ENCODE measurements around the gene PIP5K1C. TPM values are rescaled to one million over a fixed set of nuclear protein-coding genes. Genes with fewer than 3 reads are reported as not detected.

PIP5K1C gene
- total RNA-seq, 1 donor from 2014 or later: 43.6 TPM

- TF ChIP-seq CTCF (IDR thresholded peaks at IDR 0.05): no peak
- Histone ChIP-seq H3K4me3 (no peak overlapping the region), H3K4me1 (peaks cover 30% of the 10 kb centered on the region), H3K36me3 (peaks cover 7% of the 10 kb centered on the region), H3K9me3 (no peaks in the 10 kb centered on the region), H3K27ac (no peak overlapping the region), H3K27me3 (ENCODE audit: low read depth) (no peaks in the 10 kb centered on the region)
- intact Hi-C loops (cut with DNase I): no loop called here
- no peak for DNase-seq
- ATAC-seq: no peak
Observed at GRCh38 chr19:3674784-3675543, 25.3 kb downstream of the PIP5K1C start.

DNA sequence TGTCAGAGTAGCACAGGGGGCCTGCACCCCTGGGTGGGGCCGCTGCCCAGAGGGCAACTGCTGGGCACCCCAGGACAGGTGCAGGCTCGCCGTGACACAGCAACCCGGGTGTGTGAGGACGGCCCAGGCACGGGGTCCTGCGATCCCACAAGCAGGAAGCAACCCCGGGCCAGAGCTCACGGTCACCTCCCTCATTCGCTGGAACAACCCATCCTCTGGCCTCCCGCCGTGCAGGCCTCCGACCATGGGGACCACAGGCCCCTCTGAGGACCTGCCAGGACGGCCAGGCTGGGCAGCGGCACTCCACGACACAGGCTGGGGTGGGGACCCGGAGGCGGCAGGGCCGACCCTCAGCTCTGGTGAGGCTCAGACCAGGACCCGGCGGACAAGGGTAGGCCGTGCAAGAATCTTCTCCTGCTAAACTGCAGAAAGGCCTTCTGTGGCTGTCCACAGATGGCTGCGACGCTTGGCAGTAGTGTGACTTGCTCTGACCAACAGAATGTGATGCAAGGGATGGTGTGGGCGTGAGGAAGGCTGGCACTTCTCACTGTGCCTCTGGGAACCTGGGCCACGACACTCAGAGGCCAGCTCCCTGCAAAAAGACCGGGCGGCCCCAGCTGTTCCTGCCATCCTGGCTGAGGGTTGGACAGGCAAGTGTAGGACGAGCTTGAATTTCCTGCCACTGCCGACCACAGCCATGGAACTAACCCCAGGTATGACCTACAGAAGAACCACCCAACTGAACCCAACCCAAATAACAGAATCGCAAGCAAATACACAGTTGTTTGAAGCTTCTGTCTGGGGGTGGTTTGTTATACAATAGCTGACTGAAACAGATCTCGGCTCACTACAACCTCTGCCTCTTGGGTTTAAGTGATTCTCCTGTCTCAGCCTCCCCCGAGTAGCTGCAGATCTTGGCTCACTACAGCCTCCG, 26.5 kb downstream of the PIP5K1C start:
- peaks cover 31% of the 10 kb centered on the region for H3K4me1 ChIP-seq
- no peaks in the 10 kb centered on the region for H3K27me3 ChIP-seq (ENCODE audit: low read depth)
- ATAC-seq (no peak), DNase-seq (peak; percentile 70)
- TF ChIP-seq CTCF (IDR thresholded peaks at IDR 0.05): no peak
- intact Hi-C loops (cut with DNase I): no loop called here
- no peak overlapping the region for H3K27ac ChIP-seq
- H3K9me3 ChIP-seq: no peaks in the 10 kb centered on the region
- H3K4me3 ChIP-seq: no peak overlapping the region
- H3K36me3 ChIP-seq: no peaks in the 10 kb centered on the region

DNA sequence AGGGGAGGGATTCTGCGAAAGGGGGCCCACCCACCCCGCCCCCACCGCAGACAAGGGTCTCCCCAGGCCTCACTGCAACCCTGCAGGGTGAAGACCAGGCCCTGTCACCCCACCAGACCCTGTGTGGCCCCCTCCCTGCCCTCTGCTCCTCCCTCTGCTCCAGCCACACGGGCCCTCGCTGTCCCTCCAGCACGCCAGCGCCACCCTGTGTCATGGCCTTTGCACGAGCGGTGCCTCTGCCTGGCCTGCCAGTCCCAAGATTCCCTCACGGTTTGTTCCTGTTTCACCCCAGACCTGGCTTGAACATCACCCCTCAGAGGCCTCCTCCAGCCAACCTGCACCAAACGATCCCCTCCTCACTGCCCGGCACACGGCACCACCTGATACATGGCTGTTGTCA, 27.3 kb downstream of the PIP5K1C start:
- no peaks in the 10 kb centered on the region for H3K27me3 ChIP-seq (ENCODE audit: low read depth)
- peaks cover 31% of the 10 kb centered on the region for H3K4me1 ChIP-seq
- no peaks in the 10 kb centered on the region for H3K9me3 ChIP-seq
- no peaks in the 10 kb centered on the region for H3K36me3 ChIP-seq
- no peak overlapping the region for H3K27ac ChIP-seq
- TF ChIP-seq CTCF (IDR thresholded peaks at IDR 0.05): no peak
- no peak for ATAC-seq
- no peak overlapping the region for H3K4me3 ChIP-seq
- peak; percentile 43 for DNase-seq
- intact Hi-C loops (cut with DNase I): no loop called here

GRCh38 chr19:3672575-3672948, 27.7 kb downstream of the PIP5K1C start:
- peaks cover 31% of the 10 kb centered on the region for H3K4me1 ChIP-seq

More at GRCh38 chr19:3672575-3672948, 27.7 kb downstream of the PIP5K1C start:
- intact Hi-C loops (cut with DNase I): no loop called here
- Histone ChIP-seq H3K36me3 (no peaks in the 10 kb centered on the region), H3K4me3 (no peak overlapping the region), H3K27ac (peak overlapping the region; percentile 83), H3K27me3 (ENCODE audit: low read depth) (no peaks in the 10 kb centered on the region), H3K9me3 (no peaks in the 10 kb centered on the region)
- no peak for ATAC-seq
- no peak for DNase-seq
- no peak for TF ChIP-seq CTCF (IDR thresholded peaks at IDR 0.05)
